CD14-positive monocyte (primary cell): ENCODE data around the gene CACTIN. TPM values are rescaled to one million over a fixed set of nuclear protein-coding genes. Genes with fewer than 3 reads are reported as not detected.

ENCODE experiments used
- DNase-seq, 3 donors: peaks; one replicate each; pipeline ENCODE4 v3.0.0-alpha.2; 2011 to 2022
- H2AFZ ChIP-seq: 2 replicates; pipeline ENCODE4 v1.6.0; 2012; ENCODE audit warnings: mild to moderate bottlenecking, low read depth, low read length, inconsistent platforms; ENCODE audit not compliant: insufficient read depth, poor library complexity, severe bottlenecking
- H3K27ac ChIP-seq, 2 donors: 1 replicate in 1 of 2; 2 replicates in 1 of 2; pipeline ENCODE4 v1.5.1; 2012 to 2013; ENCODE audit warnings: low read length in 2 of 2, control low read depth in 1 of 2, inconsistent platforms in 1 of 2, low read depth in 1 of 2, mild to moderate bottlenecking in 1 of 2
- H3K27me3 ChIP-seq, 2 donors: one replicate each; pipeline versions ENCODE4 v1.6.0 to v1.6.1; 2011 to 2013; ENCODE audit warnings: low read length in 2 of 2; ENCODE audit not compliant: control insufficient read depth in 2 of 2, insufficient read depth in 2 of 2
- H3K36me3 ChIP-seq, 2 donors: replicated peaks in 1 of 2; 1 replicate in 1 of 2; 2 replicates in 1 of 2; pipeline versions ENCODE4 v1.5.1 to v1.6.1; 2012 to 2013; ENCODE audit warnings: low read length in 2 of 2, control low read depth in 1 of 2, inconsistent platforms in 1 of 2, mild to moderate bottlenecking in 1 of 2; ENCODE audit not compliant: insufficient read depth in 2 of 2, control insufficient read depth in 1 of 2
- H3K4me1 ChIP-seq, 2 donors: 1 replicate in 1 of 2; 2 replicates in 1 of 2; pipeline versions ENCODE4 v1.5.1 to v1.6.1; 2012 to 2013; ENCODE audit warnings: low read length in 2 of 2, control low read depth in 1 of 2, inconsistent platforms in 1 of 2, mild to moderate bottlenecking in 1 of 2, moderate library complexity in 1 of 2; ENCODE audit not compliant: insufficient read depth in 2 of 2, control insufficient read depth in 1 of 2
- H3K4me2 ChIP-seq: replicated peaks from 2 replicates; pipeline ENCODE3; 2012; ENCODE audit warnings: low read length, moderate library complexity, mild to moderate bottlenecking; ENCODE audit not compliant: poor library complexity, severe bottlenecking; ENCODE audit errors: extremely low read depth
- H3K4me3 ChIP-seq, 3 experiments: fragments of 200-600 bp in 1 of 3; sonication (generic) in 1 of 3; replicated peaks in 1 of 3; 1 replicate in 2 of 3; 2 replicates in 1 of 3; pipeline ENCODE4 v1.5.1; 2011 to 2013; ENCODE audit warnings: low read length in 3 of 3, mild to moderate bottlenecking in 3 of 3, control low read depth in 2 of 3, low read depth in 2 of 3, inconsistent platforms in 1 of 3, moderate library complexity in 1 of 3
- H3K79me2 ChIP-seq: 2 replicates; pipeline ENCODE4 v1.6.0; 2012; ENCODE audit warnings: mild to moderate bottlenecking, control low read depth, inconsistent platforms, low read length, moderate library complexity; ENCODE audit not compliant: insufficient read depth
- H3K9ac ChIP-seq: 2 replicates; pipeline ENCODE4 v1.6.0; 2017; ENCODE audit warnings: low read length, mild to moderate bottlenecking; ENCODE audit not compliant: insufficient read depth, poor library complexity, severe bottlenecking
- H3K9me3 ChIP-seq, 2 donors: replicated peaks in 1 of 2; 1 replicate in 1 of 2; 2 replicates in 1 of 2; pipeline versions ENCODE4 v1.5.1 to v1.6.1; 2012 to 2013; ENCODE audit warnings: low read length in 2 of 2, control low read depth in 1 of 2; ENCODE audit not compliant: control insufficient read depth in 1 of 2, insufficient read depth in 1 of 2
- H4K20me1 ChIP-seq: 2 replicates; pipeline ENCODE4 v1.6.0; 2012; ENCODE audit warnings: mild to moderate bottlenecking, low read length, control low read depth, moderate library complexity; ENCODE audit not compliant: insufficient read depth
- H3K27ac Mint-ChIP-seq, 7 donors: one replicate each; pipeline ENCODE4 v1.8.0; 2020; ENCODE audit warnings: mild to moderate bottlenecking in 7 of 7, mixed read lengths in 7 of 7, moderate library complexity in 6 of 7, inconsistent platforms in 2 of 7
- H3K27me3 Mint-ChIP-seq, 3 donors: one replicate each; pipeline ENCODE4 v1.8.0; 2021 to 2022; ENCODE audit warnings: low read depth in 3 of 3, mild to moderate bottlenecking in 3 of 3, mixed read lengths in 3 of 3, moderate library complexity in 3 of 3, inconsistent platforms in 1 of 3
- H3K36me3 Mint-ChIP-seq, 2 donors: one replicate each; pipeline ENCODE4 v1.8.0; 2020; ENCODE audit warnings: mixed read lengths in 2 of 2, inconsistent platforms in 1 of 2, mild to moderate bottlenecking in 1 of 2
- H3K4me1 Mint-ChIP-seq: one replicate; pipeline ENCODE4 v1.8.0; 2020; ENCODE audit warnings: mild to moderate bottlenecking, mixed read lengths
- H3K4me3 Mint-ChIP-seq, 2 donors: one replicate each; pipeline ENCODE4 v1.8.0; 2020; ENCODE audit warnings: mild to moderate bottlenecking in 2 of 2, mixed read lengths in 2 of 2, moderate library complexity in 1 of 2
- H3K9me3 Mint-ChIP-seq, 7 donors: one replicate each; pipeline ENCODE4 v1.8.0; 2020 to 2022; ENCODE audit warnings: mixed read lengths in 7 of 7, mild to moderate bottlenecking in 6 of 7, moderate library complexity in 6 of 7, inconsistent platforms in 2 of 7
- CTCF ChIP-seq: fragments of 200-600 bp; IDR thresholded peaks from one replicate; pipeline ENCODE4 v1.8.0; 2022; ENCODE audit warnings: antibody characterized with exemption, mild to moderate bottlenecking
- WGBS: methylation state at CpG from one replicate; pipeline ENCODE4 v1.1.5; 2013; ENCODE audit warnings: missing lambda C conversion rate; ENCODE audit not compliant: insufficient coverage; 5-methylcytosine and 5-hydroxymethylcytosine counted together
- intact Hi-C, 2 donors: fragments of 100-400 bp; cut with micrococcal nuclease; formaldehyde crosslinking; loops; one replicate each; pipeline versions ENCODE4 v1.15.0 to v1.15.1; 2023
- polyA plus RNA-seq, 3 donors: library from polyadenylated mRNA; depleted of rRNA in 1 of 3; unstranded in 2 of 3; stranded (reverse) in 1 of 3; fragments of 300-500 nt in 2 of 3; fragments of >200 nt in 1 of 3; fragmentation: Illumina TruSeq in 2 of 3; gene quantifications; 1 replicate in 2 of 3; 2 replicates in 1 of 3; pipeline ENCODE4 v1.2.3, GENCODE V29; 2012 to 2021

The CACTIN gene
- polyA plus RNA-seq, 3 donors, result 2.5 to 19.4 (median 3.0) TPM

GRCh38 chr19:3646336-3647092, 19.9 kb upstream of the CACTIN start:
- no peak overlapping the region for H2AFZ ChIP-seq
- no peak for DNase-seq
- no peak overlapping the region for H3K4me3 ChIP-seq
- peaks cover 37 to 73% of the 10 kb centered on the region in 2 donors for H3K36me3 Mint-ChIP-seq
- no peak overlapping the region for H3K9ac ChIP-seq
- intact Hi-C loops, result no loop called here
- peaks cover 0 to 4% (median 1%) of the 10 kb centered on the region in 7 donors for H3K9me3 Mint-ChIP-seq
- H3K4me1 ChIP-seq, result no peaks in the 10 kb centered on the region
- H3K4me3 Mint-ChIP-seq, result no peak overlapping the region
- no peak overlapping the region for H3K4me2 ChIP-seq
- no peaks in the 10 kb centered on the region for H3K27me3 Mint-ChIP-seq
- no peaks in the 10 kb centered on the region for H3K27me3 ChIP-seq
- no peak overlapping the region for H3K27ac Mint-ChIP-seq
- no peaks in the 10 kb centered on the region for H3K9me3 ChIP-seq
- no peaks in the 10 kb centered on the region for H3K79me2 ChIP-seq
- H3K4me1 Mint-ChIP-seq, result no peaks in the 10 kb centered on the region
- H4K20me1 ChIP-seq, result peaks cover 9% of the 10 kb centered on the region
- WGBS, result 97% methylated on average over 21 of the region's 23 CpGs
- no peak for TF ChIP-seq CTCF
- H3K27ac ChIP-seq, result no peak overlapping the region
- peaks cover 69 to 72% of the 10 kb centered on the region in 2 donors for H3K36me3 ChIP-seq

DNA sequence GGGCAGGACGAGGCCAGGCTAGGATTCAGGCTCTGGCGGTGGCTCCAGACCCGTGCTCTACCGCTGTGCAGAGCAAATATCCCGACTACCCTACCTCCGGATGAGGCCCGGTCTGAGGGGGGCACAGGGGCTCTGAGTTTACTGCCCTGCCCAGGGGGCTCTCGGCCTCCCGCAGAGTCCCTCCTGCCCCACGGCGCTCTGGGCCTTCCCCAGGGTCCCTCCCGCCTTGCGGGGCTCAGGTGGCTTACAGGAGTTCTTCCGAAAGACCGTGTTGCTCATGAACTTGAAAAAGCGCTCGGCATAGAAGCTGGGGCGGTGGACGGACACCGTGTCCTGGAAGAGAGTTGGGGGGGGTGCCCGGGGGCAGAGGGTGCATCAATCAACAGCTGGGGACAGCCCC, 19.1 kb upstream of the CACTIN start:
- peaks cover 67 to 69% of the 10 kb centered on the region in 2 donors for H3K36me3 ChIP-seq
- no peak overlapping the region for H3K9ac ChIP-seq
- whole genome bisulfite sequencing, result 96% methylated on average over 16 of the region's 21 CpGs
- DNase-seq, result no peak
- no peaks in the 10 kb centered on the region for H3K9me3 ChIP-seq
- Mint-ChIP-seq H3K4me3 (no peak overlapping the region), H3K4me1 (no peaks in the 10 kb centered on the region), H3K9me3 (peaks cover 0 to 4% (median 1%) of the 10 kb centered on the region in 7 donors), H3K27me3 (no peaks in the 10 kb centered on the region), H3K36me3 (peaks cover 35 to 69% of the 10 kb centered on the region in 2 donors), H3K27ac (no peak overlapping the region)
- peaks cover 9% of the 10 kb centered on the region for H4K20me1 ChIP-seq
- no peak overlapping the region for H3K4me3 ChIP-seq
- H2AFZ ChIP-seq, result no peak overlapping the region
- intact Hi-C loops, result no loop called here
- H3K27me3 ChIP-seq, result no peaks in the 10 kb centered on the region
- no peak overlapping the region for H3K4me2 ChIP-seq
- H3K4me1 ChIP-seq, result no peaks in the 10 kb centered on the region
- TF ChIP-seq CTCF, result no peak
- H3K27ac ChIP-seq, result no peak overlapping the region
- H3K79me2 ChIP-seq, result no peaks in the 10 kb centered on the region
